Type B pancreatic cell (in vitro differentiated cells): Measurements from ENCODE around the gene EXPH5. TPM values are rescaled to one million over a fixed set of nuclear protein-coding genes. Genes with fewer than 3 reads are reported as not detected.

Experiments used
- DNase-seq: peaks from one replicate; pipeline ENCODE4 v3.0.0; 2021; ENCODE audit warnings: mixed read lengths; ENCODE audit not compliant: unreplicated experiment; ENCODE audit errors: extremely low spot score
- H3K27ac Mint-ChIP-seq: 2 replicates; pipeline ENCODE4 v1.8.0; 2021; ENCODE audit warnings: mild to moderate bottlenecking, mixed read lengths
- H3K27me3 Mint-ChIP-seq: 2 replicates; pipeline ENCODE4 v1.8.0; 2021; ENCODE audit warnings: mixed read lengths
- H3K36me3 Mint-ChIP-seq: 2 replicates; pipeline ENCODE4 v1.8.0; 2021; ENCODE audit warnings: mixed read lengths
- H3K4me1 Mint-ChIP-seq: one replicate; pipeline ENCODE4 v1.8.0; 2021; ENCODE audit warnings: mixed read lengths; ENCODE audit not compliant: unreplicated experiment
- H3K4me3 Mint-ChIP-seq: 2 replicates; pipeline ENCODE4 v1.8.0; 2021; ENCODE audit warnings: mild to moderate bottlenecking, mixed read lengths
- H3K9me3 Mint-ChIP-seq: 2 replicates; pipeline ENCODE4 v1.8.0; 2021; ENCODE audit warnings: mixed read lengths
- total RNA-seq: library from RNA; stranded (reverse); gene quantifications from 2 replicates; pipeline ENCODE4 v1.2.1, GENCODE V29; 2021; ENCODE audit warnings: low replicate concordance
- TF ChIP-seq, protein P1 (sequence below): fragments of 200-600 bp; sonication (generic); conservative IDR thresholded peaks from 2 replicates; pipeline ENCODE4 v1.5.0; 2021; ENCODE audit warnings: antibody characterized with exemption, mild to moderate bottlenecking

EXPH5 gene
- total RNA-seq, 1 donor from 2014 or later: 15.2 TPM

DNA sequence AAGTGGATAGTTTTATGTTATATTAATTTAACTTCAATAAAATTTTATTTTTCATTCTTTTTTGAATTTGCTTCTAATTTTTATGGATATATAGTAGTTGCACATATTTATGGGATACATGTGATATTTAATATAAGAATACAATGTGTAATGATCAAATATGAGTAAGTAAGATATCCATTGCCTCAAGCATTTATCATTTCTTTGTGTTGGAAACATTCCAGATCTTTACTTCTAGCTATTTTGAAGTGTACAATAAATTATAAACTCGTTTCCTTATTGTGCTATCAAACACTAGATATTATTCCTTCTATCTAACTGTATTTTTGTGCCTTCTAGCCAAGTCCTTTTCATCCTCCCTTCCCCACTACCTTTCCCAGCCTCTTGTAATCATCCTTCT lies 17.0 kb downstream of the EXPH5 start:
- H3K4me3 Mint-ChIP-seq: no peak overlapping the region
- TF ChIP-seq, protein P1, sequence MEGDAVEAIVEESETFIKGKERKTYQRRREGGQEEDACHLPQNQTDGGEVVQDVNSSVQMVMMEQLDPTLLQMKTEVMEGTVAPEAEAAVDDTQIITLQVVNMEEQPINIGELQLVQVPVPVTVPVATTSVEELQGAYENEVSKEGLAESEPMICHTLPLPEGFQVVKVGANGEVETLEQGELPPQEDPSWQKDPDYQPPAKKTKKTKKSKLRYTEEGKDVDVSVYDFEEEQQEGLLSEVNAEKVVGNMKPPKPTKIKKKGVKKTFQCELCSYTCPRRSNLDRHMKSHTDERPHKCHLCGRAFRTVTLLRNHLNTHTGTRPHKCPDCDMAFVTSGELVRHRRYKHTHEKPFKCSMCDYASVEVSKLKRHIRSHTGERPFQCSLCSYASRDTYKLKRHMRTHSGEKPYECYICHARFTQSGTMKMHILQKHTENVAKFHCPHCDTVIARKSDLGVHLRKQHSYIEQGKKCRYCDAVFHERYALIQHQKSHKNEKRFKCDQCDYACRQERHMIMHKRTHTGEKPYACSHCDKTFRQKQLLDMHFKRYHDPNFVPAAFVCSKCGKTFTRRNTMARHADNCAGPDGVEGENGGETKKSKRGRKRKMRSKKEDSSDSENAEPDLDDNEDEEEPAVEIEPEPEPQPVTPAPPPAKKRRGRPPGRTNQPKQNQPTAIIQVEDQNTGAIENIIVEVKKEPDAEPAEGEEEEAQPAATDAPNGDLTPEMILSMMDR: no peak
- H3K9me3 Mint-ChIP-seq: peaks cover 15% of the 10 kb centered on the region
- peaks cover under 1% of the 10 kb centered on the region for H3K4me1 Mint-ChIP-seq
- no peak for DNase-seq
- no peaks in the 10 kb centered on the region for H3K27me3 Mint-ChIP-seq
- no peak overlapping the region for H3K27ac Mint-ChIP-seq
- H3K36me3 Mint-ChIP-seq: peaks cover 23% of the 10 kb centered on the region

DNA sequence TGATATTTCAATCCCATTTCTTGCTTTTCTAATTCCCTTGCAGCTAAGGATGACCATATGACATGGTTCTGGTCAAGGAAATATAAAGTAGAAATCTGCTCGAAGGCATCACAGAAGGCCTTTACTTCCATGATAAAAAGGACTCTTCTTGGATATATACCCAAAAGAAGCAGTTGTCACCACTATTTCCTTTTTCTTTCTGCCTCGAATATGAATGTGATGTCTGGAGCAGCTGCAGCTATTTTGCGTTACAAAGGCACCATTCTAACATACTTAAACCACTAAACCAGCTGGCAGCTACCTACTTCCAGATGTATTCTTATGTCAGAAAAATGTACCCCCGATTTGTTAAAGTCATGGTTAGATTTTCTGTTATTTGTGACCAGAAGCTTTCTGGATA lies 18.9 kb downstream of the EXPH5 start:
- Mint-ChIP-seq H3K27me3 (no peaks in the 10 kb centered on the region), H3K4me3 (no peak overlapping the region), H3K4me1 (peaks cover 10% of the 10 kb centered on the region), H3K36me3 (peaks cover 26% of the 10 kb centered on the region), H3K9me3 (peaks cover 10% of the 10 kb centered on the region), H3K27ac (no peak overlapping the region)
- DNase-seq: no peak
- TF ChIP-seq, protein P1: no peak

DNA sequence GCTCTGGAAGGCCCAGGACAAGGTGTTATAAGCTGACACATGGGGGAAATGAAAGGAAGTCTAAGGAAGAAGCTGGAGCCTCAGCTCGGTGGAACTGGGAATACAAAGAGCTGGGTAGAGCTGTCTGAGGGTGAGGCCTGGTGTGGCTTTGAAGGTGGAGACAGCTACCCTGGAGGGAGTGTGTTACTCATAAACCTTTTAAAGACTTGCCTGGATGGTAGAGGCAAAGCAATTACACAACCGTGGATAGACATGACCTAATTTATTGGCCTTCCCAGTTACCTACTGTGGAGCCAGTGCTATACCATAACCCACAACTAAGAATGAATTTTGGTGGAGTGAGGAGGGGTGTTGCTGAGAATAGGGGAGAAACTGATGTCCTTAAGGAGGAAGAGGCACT lies 22.6 kb downstream of the EXPH5 start:
- Mint-ChIP-seq H3K36me3 (peaks cover 10% of the 10 kb centered on the region), H3K4me3 (peak overlapping the region; percentile 6), H3K9me3 (no peaks in the 10 kb centered on the region), H3K27ac (peak overlapping the region; percentile 48), H3K27me3 (no peaks in the 10 kb centered on the region), H3K4me1 (peaks cover 16% of the 10 kb centered on the region)
- TF ChIP-seq, protein P1: no peak
- no peak for DNase-seq

DNA sequence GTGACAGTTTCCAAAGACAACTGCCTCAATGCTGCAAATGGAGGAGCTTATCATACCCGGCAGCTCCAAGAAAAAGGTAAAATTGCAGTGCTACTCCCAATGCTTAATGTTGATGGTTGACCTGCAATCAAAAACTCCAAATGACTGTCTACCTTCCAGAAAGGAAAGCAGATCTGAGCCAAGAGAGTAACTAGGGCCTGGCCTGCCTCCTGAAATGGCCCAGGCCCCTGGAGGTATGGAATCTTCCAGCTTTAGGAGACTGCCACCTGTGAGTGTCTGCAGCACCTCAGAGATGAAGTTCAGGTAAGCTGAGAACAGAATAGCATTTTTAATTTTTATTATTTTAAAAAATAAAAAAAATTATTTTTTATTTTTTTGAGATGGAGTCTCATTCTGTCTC lies 23.7 kb downstream of the EXPH5 start:
- Mint-ChIP-seq H3K27me3 (no peaks in the 10 kb centered on the region), H3K4me3 (no peak overlapping the region), H3K36me3 (peaks cover 7% of the 10 kb centered on the region), H3K9me3 (no peaks in the 10 kb centered on the region), H3K4me1 (peaks cover 16% of the 10 kb centered on the region), H3K27ac (no peak overlapping the region)
- DNase-seq: no peak
- TF ChIP-seq, protein P1: no peak

DNA sequence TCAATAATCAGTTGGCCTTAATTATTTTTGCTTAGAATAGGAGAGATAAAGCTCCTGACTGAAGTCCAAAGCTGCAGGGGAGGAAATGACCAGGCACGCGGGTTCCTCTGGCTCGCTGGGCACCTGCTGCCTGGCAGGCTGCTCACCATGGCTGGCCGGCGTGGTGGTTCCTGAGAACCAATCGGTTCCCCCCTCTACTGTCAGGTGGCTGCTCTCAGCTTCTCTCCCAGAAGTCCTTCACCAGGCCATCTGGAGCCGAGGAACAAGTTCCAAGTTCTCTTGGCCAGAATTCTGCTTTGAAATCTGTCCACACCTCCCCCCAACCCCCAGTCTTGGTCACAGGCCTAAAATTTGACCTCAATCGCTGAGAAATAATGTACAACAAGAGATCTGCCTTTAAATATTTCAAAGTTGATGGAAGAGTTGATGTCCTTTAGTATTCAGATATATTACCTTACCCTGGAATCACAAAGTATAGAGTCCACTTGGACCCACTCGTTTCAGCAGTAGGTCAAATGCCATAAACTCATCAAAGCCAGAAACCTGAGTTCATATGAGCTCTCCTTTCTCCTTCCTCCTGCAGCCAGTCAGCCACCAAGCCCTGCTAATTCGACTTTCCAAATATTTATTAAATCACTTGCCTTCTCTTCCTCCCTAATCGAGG lies 25.2 kb downstream of the EXPH5 start:
- DNase-seq: no peak
- Mint-ChIP-seq H3K36me3 (peaks cover 6% of the 10 kb centered on the region), H3K27me3 (no peaks in the 10 kb centered on the region), H3K27ac (no peak overlapping the region), H3K4me1 (peaks cover 16% of the 10 kb centered on the region), H3K4me3 (no peak overlapping the region), H3K9me3 (no peaks in the 10 kb centered on the region)
- TF ChIP-seq, protein P1: no peak

DNA sequence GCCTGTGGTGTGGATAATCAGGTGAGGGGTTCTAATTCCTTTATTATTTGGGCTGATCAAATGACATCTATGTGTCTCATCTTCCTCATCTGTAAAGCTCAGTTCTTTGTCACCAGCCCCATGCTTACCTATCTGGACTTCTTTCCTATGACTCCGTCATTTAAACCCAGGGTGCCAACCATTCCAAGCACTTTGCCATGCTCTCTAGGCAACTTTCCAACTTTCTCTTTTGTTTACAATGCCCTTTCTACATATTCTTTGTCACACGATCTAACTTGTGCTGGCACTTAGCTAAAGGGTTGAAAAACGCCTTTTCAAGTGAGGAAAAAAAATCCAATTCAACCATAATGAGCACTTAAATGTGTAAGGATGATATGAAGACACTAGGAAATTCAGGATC lies 27.9 kb downstream of the EXPH5 start:
- no peak for DNase-seq
- Mint-ChIP-seq H3K4me3 (no peak overlapping the region), H3K27ac (no peak overlapping the region), H3K4me1 (peaks cover 21% of the 10 kb centered on the region), H3K27me3 (no peaks in the 10 kb centered on the region), H3K36me3 (no peaks in the 10 kb centered on the region), H3K9me3 (no peaks in the 10 kb centered on the region)
- TF ChIP-seq, protein P1: no peak
